ENCODE data around the gene SCFD2.

- TF ChIP-seq POLR2A (IDR thresholded peaks at IDR 0.05; ENCODE audit: low read length): no peak
- no peak for TF ChIP-seq CTCF (IDR thresholded peaks at IDR 0.05)
These were observed 529.2 kb downstream of the SCFD2 start for GRCh38 chr4:52836678-52837077.
